HG02571 (cell line): ENCODE measurements around the gene NIM1K.
"Not testable (repeated sequence)": the region's sequence is repeated elsewhere in the genome, so short reads cannot be mapped to it uniquely, and the experiment has no call there.

Experiments used
- ATAC-seq: cut with Tn5 transposase; IDR thresholded peaks from one replicate; pipeline ENCODE4 v1.9.1; 2021; ENCODE audit warnings: mild to moderate bottlenecking, moderate library complexity; ENCODE audit not compliant: unreplicated experiment

Gene NIM1K

DNA sequence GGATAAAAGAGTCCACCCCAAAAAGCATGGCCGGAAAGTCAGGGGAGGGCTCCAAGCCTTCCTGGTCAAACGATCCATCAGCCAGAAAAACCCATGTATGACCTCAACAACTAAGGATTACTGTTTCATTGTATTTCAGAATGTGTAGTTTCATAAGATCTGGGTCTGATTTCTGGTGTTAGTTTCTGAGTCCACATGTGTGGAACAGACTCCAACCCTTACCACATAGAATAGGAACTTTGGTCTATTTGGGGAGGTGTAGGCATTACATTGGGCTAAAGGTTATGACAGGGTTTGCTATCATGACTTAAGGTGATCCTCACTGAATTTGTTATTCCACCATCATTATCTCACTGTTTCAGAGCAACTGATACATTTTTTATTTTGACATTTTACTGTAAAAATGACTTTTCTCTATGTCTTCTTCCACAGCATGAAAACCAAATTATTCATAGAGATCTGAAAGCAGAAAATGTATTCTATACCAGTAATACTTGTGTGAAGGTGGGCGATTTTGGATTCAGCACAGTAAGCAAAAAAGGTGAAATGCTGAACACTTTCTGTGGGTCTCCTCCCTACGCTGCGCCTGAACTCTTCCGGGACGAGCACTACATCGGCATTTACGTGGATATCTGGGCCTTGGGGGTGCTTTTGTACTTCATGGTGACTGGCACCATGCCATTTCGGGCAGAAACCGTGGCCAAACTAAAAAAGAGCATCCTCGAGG, 87.7 kb downstream of the NIM1K start:
- ATAC-seq, result no peak

DNA sequence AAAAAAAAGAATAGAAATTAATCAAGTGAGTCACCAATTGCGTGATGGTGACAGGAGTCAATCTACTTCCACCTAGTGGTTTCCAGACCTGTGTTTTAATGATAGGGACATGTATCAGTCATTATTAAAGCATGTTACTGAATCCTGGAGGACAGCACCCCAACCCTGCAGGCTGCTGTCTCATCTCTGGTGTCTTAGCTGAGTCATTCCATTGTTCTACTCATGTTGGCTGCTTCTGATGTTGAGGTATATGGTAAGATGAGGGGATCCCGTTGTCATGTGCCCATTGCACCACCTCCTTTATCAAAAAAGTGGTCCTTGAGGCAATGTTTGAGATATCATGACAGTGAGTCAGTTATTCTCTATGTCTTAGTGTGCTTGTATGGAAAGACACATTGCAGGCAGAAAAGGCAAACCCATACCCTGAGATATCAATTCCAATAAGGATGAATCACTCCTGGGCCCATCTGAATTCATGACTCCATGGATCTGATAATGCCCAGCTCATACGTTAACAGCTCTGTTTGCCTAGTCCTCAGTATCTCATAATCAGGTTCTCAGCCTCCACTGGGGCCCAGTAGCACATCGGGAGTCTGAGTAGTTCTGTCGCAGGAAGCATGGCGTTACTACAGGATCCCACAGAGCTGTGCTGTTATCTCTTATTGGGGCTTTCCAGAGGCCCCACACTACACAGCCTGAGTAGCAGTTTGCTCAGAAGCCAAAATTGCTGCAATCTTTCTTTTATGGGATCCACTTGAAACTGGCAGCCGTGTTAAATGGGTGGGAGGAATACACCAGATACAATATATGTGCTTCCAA, 90.0 kb downstream of the NIM1K start:
- ATAC-seq, result no peak

DNA sequence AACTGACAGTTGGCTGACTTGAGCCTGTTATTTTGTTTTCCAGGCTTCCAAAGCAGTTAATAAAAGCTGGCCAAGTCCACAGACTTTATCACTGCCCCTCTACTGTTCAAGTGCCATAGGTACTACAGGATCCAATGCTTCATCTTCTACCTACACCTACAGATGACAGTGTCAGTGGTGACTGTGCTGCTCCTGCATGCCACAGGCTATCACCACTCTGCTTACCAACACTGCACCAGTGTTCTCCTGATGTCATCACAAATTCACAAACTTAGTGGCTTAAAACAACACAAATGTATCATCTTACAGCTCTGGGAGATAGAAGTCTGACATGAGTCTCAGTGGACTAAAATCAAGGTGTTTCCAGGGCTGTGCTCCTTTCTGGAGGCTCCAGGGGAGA, 94.6 kb downstream of the NIM1K start:
- no peak for ATAC-seq

DNA sequence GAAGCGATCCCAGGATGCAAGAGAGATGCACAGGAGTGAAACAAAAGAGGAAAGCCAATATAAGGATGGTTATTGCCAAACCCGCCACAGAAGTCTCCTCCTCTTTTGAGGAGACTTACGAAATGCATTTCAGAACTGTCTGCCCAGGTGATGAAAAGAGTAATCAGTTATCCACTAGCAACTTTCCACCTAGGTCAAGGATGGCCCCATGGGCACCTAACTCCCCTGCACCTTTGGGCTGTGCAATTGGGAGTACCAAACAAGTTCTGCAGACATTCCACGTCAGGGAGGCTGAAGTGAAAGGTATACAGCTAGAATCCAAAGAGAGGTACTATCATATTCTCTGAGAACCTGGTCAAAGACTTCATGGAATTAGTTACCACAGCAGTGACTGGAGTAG, 95.5 kb downstream of the NIM1K start:
- ATAC-seq, result no peak

DNA sequence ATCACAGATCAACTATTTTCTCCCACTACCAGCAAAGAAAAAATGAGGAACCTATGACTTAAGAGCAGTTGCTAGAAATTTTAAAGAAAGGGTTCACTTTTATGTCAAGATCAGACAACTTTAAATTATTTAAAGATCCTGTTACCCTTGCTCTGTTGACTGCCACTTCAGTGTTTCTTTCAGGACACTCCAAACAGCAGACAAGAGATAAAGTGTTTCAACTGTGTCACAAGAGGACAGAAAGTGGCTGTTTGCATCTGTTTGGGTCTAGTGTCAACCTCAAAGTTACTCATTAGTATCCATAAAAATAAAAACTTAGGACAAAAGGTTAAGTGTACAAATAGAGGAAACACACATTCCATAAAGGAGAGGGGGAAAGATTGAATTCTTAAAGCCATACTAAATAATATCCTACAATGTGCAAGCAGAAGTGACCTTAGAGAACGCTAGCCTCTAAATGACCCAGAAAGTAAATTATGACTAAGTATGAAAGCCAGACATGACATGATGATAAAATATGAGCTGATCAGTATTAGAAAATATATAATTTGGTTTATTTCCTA, 96.3 kb downstream of the NIM1K start:
- no peak for ATAC-seq

DNA sequence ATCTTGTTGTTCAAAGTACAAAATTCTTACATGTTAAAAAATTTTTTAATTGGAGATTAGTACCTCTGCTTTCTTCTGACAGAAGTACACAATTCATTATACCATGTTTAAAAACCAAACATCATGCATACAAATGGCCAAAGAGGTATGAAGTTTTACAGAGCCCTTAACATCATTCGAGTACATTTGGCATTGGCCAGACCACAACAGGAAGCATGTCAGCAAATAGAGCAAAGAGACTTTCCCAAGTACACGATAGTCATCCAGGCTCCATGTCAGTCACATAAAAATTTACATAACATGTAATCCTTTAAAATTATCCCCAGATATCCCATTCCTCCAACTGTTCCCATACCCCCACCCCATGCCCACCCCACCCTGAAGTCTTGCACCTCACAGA, 98.7 kb downstream of the NIM1K start:
- ATAC-seq, result no peak

DNA sequence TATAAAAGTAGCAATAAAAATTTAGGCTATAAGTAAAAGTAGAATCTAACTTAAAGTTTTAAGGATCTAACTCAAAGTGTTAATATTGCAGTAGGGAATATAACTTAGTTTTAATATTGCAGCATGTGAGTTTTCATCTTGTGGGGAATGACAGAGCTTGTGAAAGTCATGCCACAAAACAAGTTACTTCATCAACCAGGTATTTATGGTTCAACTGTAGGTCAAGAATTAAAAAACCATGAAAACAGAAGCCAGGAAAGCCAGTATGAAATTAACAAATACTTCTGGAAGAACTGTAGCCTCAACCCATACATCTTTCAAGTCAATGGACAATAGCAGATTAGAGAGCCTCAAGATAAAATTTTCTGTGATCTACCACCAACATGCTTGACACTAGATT, 102.2 kb downstream of the NIM1K start:
- ATAC-seq, result no peak

DNA sequence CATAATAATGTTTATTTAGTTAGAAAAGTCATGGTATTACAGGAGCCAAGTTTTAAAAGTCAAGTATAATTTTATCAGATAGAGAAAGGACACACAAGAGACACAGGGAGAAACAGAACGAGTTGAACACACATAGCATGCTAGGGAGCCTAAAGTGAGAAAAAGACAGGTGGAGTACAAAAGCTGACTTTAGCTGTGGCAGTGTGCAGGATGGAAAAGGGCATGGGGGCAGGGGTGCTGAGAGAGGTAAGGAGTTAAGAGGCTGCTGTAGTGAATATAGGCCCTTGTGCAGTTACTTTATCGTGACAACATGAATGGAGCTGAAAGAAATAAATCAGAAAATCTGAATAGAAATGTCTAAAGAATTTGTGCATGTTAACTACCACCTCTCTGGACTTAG, 103.2 kb downstream of the NIM1K start:
- ATAC-seq, result no peak

DNA sequence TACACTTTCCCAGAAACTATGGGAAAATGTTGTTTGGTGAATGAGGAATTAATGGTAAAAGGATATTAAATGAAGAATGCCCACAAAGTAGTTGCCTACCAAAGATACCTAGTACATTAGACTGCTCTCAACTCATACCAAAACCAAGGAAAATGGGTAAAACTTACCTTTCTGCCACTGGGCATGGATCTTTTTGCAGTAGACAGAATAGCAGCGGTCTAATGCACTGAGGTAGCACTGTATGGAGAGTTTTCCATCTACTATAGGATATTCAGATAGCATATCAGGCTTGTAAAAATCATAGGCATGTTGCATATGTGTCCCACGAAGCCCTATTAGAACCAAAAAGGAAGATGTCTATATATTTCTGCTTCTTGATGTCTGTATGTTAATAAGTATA, 104.8 kb downstream of the NIM1K start:
- no peak for ATAC-seq

DNA sequence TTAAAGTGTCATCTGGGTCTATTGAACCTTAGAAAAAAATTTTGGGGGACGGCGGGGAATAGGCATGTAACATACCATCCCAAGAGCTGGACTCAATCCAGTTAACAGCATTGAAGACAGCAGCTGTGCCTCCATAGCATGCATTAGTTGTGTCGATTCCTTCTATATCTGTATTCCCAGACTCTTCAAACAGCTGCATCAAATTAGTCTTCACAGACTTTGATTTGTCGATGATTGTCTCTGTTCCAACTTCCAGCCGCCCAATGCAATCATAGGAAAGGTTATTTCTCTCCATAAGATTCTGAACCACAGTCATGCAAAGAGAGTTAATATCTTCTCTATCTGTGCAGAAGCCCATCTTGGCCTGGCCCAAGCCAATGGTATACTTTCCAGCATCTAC, 106.4 kb downstream of the NIM1K start:
- no peak for ATAC-seq

DNA sequence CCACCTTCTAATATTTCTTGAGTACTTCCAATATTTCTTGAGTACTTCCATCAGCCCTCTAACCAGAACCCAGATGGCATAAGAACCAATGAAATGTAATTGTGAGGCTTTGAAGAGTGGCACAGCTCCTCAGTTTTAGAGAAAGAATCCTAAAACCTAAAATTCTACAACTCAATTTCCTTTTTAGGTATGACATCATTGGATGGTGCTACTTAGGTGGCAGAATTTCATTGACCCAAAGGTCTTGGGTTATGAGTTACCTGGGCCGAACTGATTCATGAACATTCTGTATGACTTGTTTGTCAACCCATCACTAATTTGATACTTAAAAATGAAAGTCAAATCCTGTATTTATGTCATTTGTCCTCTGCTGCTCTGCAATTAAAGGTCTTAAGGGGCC, 108.1 kb downstream of the NIM1K start:
- ATAC-seq, result no peak

DNA sequence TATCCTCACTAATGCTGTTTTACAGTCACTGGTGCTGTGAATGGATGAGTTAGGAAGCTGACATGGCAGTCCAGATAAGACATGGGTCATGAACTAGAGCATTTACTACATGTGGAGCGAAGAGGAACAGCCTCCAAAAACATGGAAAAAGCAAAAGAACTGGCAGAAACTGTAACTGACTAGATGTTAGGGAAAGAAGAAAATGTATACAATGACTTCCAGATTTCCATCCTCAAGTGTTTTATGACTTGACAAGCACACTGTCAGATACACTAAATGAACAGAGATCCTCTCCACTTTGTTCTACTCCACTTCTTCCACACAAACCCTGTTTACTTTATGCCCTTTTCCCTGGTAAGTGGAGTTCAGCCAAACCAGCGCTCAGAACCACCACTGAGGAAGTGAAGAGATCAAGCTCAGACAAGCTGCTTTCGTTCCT, 109.6 kb downstream of the NIM1K start:
- no peak for ATAC-seq

DNA sequence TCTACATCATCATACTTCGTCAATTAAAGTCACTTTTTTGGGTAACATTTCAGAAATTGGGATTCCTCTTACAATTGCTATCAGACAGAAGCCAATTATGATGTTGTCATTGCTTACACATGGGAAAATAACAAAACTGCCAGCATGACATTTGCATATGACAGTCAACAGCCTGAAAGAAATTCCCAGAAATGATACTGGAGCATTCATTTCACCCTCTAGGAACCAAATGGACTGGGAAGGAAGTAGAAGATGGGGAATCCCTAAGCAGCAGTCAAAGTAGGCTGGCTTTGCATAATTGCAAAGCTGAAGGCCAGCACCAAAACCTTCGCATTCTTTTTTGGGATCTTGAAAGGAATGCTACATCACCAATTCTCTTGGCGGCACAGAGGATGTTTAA, 110.5 kb downstream of the NIM1K start:
- ATAC-seq, result no peak

DNA sequence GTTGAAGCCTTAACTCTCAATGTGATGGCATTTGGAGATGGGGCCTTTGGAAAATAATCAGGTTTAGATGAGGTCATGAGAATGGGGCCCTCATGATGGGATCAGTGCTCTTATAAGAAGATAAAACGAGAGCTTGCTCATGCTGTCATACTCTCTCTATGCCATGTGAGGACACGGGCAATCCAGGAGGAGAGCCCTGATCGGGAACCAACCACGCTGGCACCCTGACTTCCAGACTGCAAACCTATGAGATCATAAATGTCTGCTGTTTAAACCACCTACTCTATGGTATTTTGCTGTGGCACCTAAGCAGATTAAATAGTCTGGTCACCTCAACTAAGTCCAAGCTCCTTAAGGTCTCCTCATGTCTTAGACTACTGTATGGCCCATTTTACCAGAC, 111.2 kb downstream of the NIM1K start:
- no peak for ATAC-seq

DNA sequence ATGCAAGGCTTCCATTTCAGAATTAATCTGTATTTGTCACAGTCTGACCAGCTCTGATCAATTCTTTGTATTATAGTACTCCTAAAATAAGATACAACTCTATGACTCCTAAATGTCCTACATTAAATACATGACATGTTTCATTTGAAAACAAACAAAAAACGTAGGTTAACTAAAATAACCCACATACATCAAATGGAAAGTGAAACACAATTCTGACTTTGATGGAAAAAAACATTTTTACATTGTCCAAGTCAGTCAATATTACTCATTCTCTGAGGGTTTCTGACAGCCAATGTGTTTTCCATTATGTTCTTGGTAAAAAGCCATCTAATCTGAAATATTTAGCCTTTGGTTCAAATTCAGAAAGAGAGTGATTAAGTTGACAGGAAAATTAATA, 112.5 kb downstream of the NIM1K start:
- peak; percentile 66 for ATAC-seq

DNA sequence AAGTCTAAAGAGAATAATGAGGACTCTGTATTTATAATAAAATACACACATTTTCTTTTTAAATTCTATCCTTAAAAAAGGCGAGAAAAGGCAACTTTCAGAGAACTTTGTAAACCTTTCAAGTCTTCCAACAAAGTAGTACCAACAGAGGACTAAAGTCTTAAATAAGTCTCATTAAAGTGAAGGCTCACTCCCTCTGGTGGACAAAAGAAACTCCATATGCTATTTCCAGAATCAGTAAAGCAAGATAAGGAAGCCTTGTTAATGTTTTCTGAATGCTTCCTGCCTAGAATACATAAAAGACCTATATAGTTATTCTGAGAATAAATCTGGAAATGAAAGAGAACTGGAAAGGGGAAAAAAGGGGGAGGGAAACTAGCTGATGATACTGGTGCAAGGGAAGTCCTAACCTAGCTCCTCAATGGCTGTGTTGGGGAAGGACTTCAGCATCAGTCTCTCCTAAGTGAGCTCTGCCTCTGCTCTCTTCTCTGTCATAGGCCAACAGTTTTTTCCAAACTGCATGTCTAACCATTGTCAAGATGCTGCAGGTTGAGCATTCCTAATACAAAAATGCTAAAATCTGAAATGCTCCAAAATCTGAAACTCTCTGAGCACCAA, 114.0 kb downstream of the NIM1K start:
- peak; percentile 45 for ATAC-seq

DNA sequence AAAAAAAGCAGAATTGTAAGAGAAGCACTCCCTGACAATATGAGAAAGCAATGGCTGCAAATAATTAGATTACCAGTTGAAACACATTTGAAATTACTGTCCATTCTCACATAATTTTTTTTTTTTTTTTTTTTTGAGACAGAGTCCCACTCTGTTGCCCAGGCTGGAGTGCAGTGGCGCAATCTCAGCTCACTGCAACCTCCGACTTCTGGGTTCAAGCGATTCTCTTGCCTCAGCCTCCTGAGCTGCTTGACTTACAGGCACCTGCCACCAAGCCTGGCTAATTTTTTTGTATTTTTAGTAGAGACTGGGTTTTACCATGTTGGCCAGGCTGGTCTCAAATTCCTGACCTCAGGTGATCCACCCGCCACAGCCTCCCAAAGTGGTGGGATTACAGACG, 114.9 kb downstream of the NIM1K start:
- ATAC-seq, result not testable (repeated sequence)

DNA sequence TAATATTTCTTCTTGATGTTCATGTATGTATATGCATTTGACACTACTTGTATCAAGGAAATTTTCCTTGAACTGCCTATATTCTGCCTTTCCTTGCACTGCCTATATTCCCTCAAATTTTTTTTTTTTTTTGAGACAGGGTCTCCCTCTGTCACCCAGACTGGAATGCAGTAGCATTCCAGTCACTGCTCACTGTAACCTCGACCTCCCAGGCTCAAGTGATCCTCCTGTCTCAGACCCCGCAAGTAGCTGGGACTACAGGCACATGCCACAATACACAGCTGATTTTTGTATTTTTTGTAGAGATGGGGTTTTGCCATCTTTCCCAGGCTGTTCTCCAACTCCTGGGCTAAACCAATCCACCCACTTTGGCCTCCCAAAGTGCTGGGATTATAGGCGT, 117.1 kb downstream of the NIM1K start:
- no peak for ATAC-seq

DNA sequence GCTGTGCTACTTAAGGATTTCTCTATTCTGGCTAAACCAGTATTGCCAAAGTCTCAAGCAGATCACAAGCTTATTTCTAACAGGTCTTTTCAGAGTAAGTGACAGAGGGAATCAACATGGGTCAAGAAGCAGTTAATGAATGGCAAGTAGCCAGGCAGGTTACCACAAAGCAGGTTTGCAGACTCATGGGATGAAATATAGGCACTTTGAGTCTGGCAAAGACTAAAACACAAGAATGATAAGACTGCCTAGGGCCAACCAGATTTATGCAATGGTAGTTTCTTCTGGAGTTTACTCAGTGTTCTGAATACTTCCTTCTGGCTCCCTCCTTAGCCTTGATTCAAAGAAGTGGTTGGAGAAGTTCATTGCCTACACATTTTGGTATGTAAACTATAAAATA, 117.6 kb downstream of the NIM1K start:
- no peak for ATAC-seq

DNA sequence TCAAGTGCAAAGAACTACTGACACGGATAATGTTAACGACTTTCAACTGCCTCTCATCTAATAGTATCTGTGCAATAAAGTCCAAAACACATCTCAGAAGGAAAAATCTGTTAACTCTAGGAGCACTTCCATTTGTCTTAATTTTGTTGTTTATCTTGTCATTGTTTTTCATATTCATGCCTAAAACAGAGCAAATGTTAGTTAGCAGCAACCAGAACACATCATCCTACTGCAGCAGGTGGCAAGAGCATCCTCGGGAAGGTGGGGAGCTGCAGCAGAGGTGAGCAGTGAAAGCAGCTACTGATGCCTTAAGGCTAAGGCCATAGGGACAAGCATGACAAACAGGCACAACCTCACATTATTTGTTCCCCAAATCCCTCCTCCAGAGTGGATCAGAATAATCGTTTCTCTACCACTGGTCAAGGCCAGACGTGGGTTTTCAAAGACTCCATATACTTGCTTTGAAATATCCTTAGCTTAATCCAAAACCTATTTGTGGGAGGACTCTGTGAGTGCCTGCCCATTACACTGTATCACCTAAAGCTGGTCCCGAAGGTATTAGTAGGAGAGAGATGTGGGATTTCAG, 120.1 kb downstream of the NIM1K start:
- no peak for ATAC-seq

DNA sequence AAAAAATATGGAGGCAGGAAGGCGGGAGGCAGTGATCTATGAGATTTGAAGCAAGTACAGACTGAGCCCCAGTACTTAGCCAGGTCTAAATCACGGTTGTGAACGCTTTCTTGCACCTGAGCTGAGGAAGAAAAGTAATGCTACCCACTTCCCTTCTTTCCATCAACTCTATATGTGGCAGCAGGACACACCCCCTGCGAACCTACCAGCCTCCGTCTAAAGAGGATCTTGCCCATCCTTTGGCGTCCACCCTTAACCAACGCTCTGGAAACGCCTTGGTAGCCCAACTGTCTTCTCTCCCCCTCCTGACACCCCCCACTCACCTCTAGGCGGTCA, 120.6 kb downstream of the NIM1K start:
- ATAC-seq, result peak; percentile 3
